B cell (primary cell): ENCODE data around the gene HUS1.

Experiments
- EZH2 ChIP-seq: IDR thresholded peaks from 2 replicates; pipeline ENCODE4 v1.6.1; 2012; ENCODE audit warnings: borderline replicate concordance, low read depth, mild to moderate bottlenecking, moderate library complexity, low read length; ENCODE audit not compliant: insufficient read depth, poor library complexity, severe bottlenecking
- TF ChIP-seq, protein P1 (sequence below): fragments of 200-600 bp; IDR thresholded peaks from one replicate; pipeline ENCODE4 v1.8.0; 2022; ENCODE audit warnings: antibody characterized with exemption, mild to moderate bottlenecking

DNA sequence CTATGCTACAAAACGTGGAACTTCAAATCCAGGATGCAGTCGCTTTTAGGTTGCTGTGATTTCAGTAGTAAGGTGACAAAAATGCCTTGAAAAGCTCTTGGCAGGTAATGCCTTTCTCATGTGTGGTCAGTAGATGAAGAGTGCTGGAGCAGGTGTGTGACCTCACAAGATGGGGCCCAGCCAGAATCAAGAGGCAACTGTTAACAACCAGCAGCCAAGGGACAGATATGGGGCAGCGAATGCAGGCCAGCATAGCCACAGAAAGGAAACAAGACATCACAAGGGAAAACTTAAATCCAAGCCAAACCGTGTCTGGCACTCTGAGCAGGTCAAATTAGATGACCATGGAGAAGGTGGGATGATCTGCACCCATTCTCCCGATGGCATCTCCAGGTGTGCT, 12.3 kb downstream of the HUS1 start:
- no peak for TF ChIP-seq EZH2
- TF ChIP-seq, protein P1, sequence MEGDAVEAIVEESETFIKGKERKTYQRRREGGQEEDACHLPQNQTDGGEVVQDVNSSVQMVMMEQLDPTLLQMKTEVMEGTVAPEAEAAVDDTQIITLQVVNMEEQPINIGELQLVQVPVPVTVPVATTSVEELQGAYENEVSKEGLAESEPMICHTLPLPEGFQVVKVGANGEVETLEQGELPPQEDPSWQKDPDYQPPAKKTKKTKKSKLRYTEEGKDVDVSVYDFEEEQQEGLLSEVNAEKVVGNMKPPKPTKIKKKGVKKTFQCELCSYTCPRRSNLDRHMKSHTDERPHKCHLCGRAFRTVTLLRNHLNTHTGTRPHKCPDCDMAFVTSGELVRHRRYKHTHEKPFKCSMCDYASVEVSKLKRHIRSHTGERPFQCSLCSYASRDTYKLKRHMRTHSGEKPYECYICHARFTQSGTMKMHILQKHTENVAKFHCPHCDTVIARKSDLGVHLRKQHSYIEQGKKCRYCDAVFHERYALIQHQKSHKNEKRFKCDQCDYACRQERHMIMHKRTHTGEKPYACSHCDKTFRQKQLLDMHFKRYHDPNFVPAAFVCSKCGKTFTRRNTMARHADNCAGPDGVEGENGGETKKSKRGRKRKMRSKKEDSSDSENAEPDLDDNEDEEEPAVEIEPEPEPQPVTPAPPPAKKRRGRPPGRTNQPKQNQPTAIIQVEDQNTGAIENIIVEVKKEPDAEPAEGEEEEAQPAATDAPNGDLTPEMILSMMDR, result no peak
